SK-N-SH treated with all-trans-retinoic acid at 6 μM for 48 hours (cell line): Measurements from ENCODE around the gene PEPD.

Experiments
- ARNTL ChIP-seq: fragments of 450-650 bp; formaldehyde crosslinking; IDR thresholded peaks from 2 replicates; pipeline ENCODE4 v1.5.0; 2020; ENCODE audit warnings: low read depth, mild to moderate bottlenecking, moderate library complexity, borderline replicate concordance
- CSDC2 ChIP-seq: fragments of 250-450 bp; sonication (Bioruptor Pico); IDR thresholded peaks from 2 replicates; pipeline ENCODE4 v1.5.0; 2020; ENCODE audit warnings: mild to moderate bottlenecking, moderate library complexity
- GLIS3 ChIP-seq: fragments of 250-450 bp; sonication (Bioruptor Pico); IDR thresholded peaks from 2 replicates; pipeline ENCODE4 v1.5.0; 2020; ENCODE audit warnings: mild to moderate bottlenecking, moderate library complexity
- ISL1 ChIP-seq: fragments of 250-450 bp; sonication (Bioruptor Pico); IDR thresholded peaks from 2 replicates; pipeline ENCODE4 v2.1.2; 2022; ENCODE audit warnings: mild to moderate bottlenecking, moderate library complexity
- OSR1 ChIP-seq: fragments of 250-450 bp; sonication (Bioruptor Pico); IDR thresholded peaks from 2 replicates; pipeline ENCODE4 v1.8.0; 2022; ENCODE audit warnings: moderate library complexity, mild to moderate bottlenecking, inconsistent platforms
- POU6F1 ChIP-seq: fragments of 250-450 bp; sonication (Bioruptor Pico); IDR thresholded peaks from 2 replicates; pipeline ENCODE4 v1.8.0; 2021; ENCODE audit warnings: low read depth, mild to moderate bottlenecking, moderate library complexity, borderline replicate concordance
- PPARA ChIP-seq: fragments of 250-450 bp; sonication (Bioruptor Pico); IDR thresholded peaks from 2 replicates; pipeline ENCODE4 v1.5.0; 2020; ENCODE audit warnings: mild to moderate bottlenecking, borderline replicate concordance
- RARB ChIP-seq: fragments of 250-450 bp; sonication (Bioruptor Pico); IDR thresholded peaks from 2 replicates; pipeline ENCODE4 v1.8.0; 2021; ENCODE audit warnings: mild to moderate bottlenecking, moderate library complexity
- TCF4 ChIP-seq: fragments of 250-450 bp; sonication (Bioruptor Pico); IDR thresholded peaks from 2 replicates; pipeline ENCODE4 v1.8.0; 2021; ENCODE audit warnings: mild to moderate bottlenecking, moderate library complexity, borderline replicate concordance
- ZC3H10 ChIP-seq: fragments of 250-450 bp; sonication (Bioruptor Pico); IDR thresholded peaks from 2 replicates; pipeline ENCODE4 v1.5.1; 2021; ENCODE audit warnings: mild to moderate bottlenecking, moderate library complexity
- ZFP3 ChIP-seq: fragments of 250-450 bp; sonication (Bioruptor Pico); IDR thresholded peaks from 2 replicates; pipeline ENCODE4 v1.5.0; 2020; ENCODE audit warnings: mild to moderate bottlenecking, moderate library complexity
- ZFP30 ChIP-seq: fragments of 450-650 bp; formaldehyde crosslinking; IDR thresholded peaks from 2 replicates; pipeline ENCODE4 v1.5.0; 2022; ENCODE audit warnings: mild to moderate bottlenecking, moderate library complexity
- ZNF70 ChIP-seq: fragments of 450-650 bp; formaldehyde crosslinking; IDR thresholded peaks from 2 replicates; pipeline ENCODE4 v1.5.0; 2020; ENCODE audit warnings: mild to moderate bottlenecking, moderate library complexity
- TF ChIP-seq, protein P1 (sequence below): fragments of 250-450 bp; sonication (Bioruptor Pico); IDR thresholded peaks from 2 replicates; pipeline ENCODE4 v1.8.0; 2020; ENCODE audit warnings: mild to moderate bottlenecking, moderate library complexity, borderline replicate concordance

DNA sequence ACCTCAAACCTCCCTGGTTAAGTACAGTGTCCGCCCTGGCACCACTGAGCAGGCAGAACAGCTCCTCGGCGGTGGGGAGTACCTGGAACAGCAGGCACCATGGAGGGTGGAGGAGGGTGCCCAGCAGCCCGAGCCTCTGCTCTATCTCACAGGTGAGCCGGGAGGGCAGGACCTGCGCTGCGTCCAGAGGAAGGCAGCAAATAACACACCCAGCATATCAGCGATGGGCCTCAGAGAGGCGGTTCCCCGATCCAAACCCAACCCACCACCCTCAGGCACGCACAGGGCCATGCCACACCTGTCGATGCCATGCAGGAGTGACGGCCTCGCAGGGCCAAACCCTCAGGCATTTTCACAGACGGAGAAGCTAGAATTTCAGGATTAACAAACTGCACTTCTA lies 11.8 kb downstream of the PEPD start:
- TF ChIP-seq ZFP30 (CRISPR knock-in tag) (no peak), ARNTL (no peak), POU6F1 (CRISPR knock-in tag) (no peak), ISL1 (CRISPR knock-in tag) (no peak), CSDC2 (no peak), RARB (CRISPR knock-in tag) (no peak), PPARA (CRISPR knock-in tag) (no peak), OSR1 (CRISPR knock-in tag) (no peak), GLIS3 (CRISPR knock-in tag) (no peak), ZC3H10 (CRISPR knock-in tag) (no peak), ZFP3 (no peak), ZNF70 (no peak), TCF4 (CRISPR knock-in tag) (no peak)
- TF ChIP-seq, protein P1, sequence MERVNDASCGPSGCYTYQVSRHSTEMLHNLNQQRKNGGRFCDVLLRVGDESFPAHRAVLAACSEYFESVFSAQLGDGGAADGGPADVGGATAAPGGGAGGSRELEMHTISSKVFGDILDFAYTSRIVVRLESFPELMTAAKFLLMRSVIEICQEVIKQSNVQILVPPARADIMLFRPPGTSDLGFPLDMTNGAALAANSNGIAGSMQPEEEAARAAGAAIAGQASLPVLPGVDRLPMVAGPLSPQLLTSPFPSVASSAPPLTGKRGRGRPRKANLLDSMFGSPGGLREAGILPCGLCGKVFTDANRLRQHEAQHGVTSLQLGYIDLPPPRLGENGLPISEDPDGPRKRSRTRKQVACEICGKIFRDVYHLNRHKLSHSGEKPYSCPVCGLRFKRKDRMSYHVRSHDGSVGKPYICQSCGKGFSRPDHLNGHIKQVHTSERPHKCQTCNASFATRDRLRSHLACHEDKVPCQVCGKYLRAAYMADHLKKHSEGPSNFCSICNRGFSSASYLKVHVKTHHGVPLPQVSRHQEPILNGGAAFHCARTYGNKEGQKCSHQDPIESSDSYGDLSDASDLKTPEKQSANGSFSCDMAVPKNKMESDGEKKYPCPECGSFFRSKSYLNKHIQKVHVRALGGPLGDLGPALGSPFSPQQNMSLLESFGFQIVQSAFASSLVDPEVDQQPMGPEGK (CRISPR knock-in tag) = no peak
